GM12891 (cell line): ENCODE data around the gene PPP1R9B.

Experiments
- POLR2A ChIP-seq: IDR thresholded peaks from 2 replicates; pipeline ENCODE4 v1.6.1; 2011; ENCODE audit warnings: low read depth, low read length, control low read depth
- POLR2AphosphoS5 ChIP-seq: IDR thresholded peaks from 2 replicates; pipeline ENCODE4 v1.6.1; 2011; ENCODE audit warnings: low read depth, low read length, control low read depth

DNA sequence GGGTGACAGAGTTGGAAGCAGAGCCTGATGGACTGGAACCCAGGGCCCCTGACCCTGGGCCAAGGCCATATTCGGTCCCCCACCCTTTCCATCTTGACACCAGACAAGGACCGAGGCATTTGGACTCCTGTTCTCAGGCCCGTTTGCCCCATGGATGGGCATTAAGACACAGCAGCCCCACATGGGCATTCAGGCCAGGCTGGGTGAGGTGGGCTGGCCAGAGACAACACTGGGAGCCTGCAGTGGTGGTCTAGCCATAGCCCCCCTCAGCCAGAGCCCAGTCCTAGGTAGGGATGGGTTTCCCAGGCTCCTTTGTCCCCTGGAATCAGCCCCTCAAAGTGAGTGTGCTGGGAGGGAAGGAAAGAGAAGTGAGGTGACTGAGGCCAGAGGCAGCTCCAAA is 53.7 kb downstream of the PPP1R9B start:
- TF ChIP-seq POLR2AphosphoS5 (no peak), POLR2A (no peak)
